ENCODE data around the gene VSIG8. TPM values are rescaled to one million over a fixed set of nuclear protein-coding genes. Genes with fewer than 3 reads are reported as not detected.
A peak's percentile ranks its signal among the peaks of the same experiment; 100 is the strongest.

VSIG8 gene
- total RNA-seq, 1 experiment from 2014 or later: not detected

GRCh38 chr1:159873530-159874143, 11.2 kb upstream of the VSIG8 start:
- Mint-ChIP-seq H3K36me3 (ENCODE audit: insufficient read depth, unreplicated experiment) (no peaks in the 10 kb centered on the region), H3K27ac (ENCODE audit: unreplicated experiment) (no peak overlapping the region), H3K4me1 (ENCODE audit: low read depth, unreplicated experiment) (no peaks in the 10 kb centered on the region), H3K9me3 (ENCODE audit: unreplicated experiment) (no peaks in the 10 kb centered on the region), H3K4me3 (ENCODE audit: unreplicated experiment) (no peak overlapping the region), H3K27me3 (ENCODE audit: insufficient read depth, unreplicated experiment) (no peaks in the 10 kb centered on the region)
- TF ChIP-seq CTCF (IDR thresholded peaks at IDR 0.05; ENCODE audit: insufficient read depth in 1 of 2, low read depth in 1 of 2, low read length in 1 of 2, severe bottlenecking in 1 of 2, unreplicated experiment in 1 of 2): no peak
- no peaks in the 10 kb centered on the region for H3K27me3 ChIP-seq (replicated peaks; ENCODE audit: control insufficient read depth, insufficient read depth, low read length)
- DNase-seq: no peak
- no peaks in the 10 kb centered on the region for H3K36me3 ChIP-seq (ENCODE audit: control insufficient read depth, insufficient read depth, low read length)
- H3K4me3 ChIP-seq (ENCODE audit: low read depth, low read length): no peak overlapping the region
- intact Hi-C loops (cut with micrococcal nuclease; ENCODE audit: unreplicated experiment): no loop called here
- ChIA-PET POLR2A (no interaction called here), CTCF (interaction anchor here (1.0 to 1.6 kb wide), 2 partner anchors 20 to 134 kb away, joined by 3 to 5 read pairs; no protein-coding TSS in a partner anchor)
- BruUV-seq (replicated peaks): no TSS peak
- no peaks in the 10 kb centered on the region for H3K9me3 ChIP-seq
- no peaks in the 10 kb centered on the region for H3K4me1 ChIP-seq

GRCh38 chr1:159872891-159873290, 10.4 kb upstream of the VSIG8 start:
- Mint-ChIP-seq H3K27ac (ENCODE audit: unreplicated experiment) (no peak overlapping the region), H3K36me3 (ENCODE audit: insufficient read depth, unreplicated experiment) (no peaks in the 10 kb centered on the region), H3K27me3 (ENCODE audit: insufficient read depth, unreplicated experiment) (no peaks in the 10 kb centered on the region), H3K4me3 (ENCODE audit: unreplicated experiment) (no peak overlapping the region), H3K9me3 (ENCODE audit: unreplicated experiment) (no peaks in the 10 kb centered on the region), H3K4me1 (ENCODE audit: low read depth, unreplicated experiment) (no peaks in the 10 kb centered on the region)
- intact Hi-C loops (cut with micrococcal nuclease; ENCODE audit: unreplicated experiment): no loop called here
- TF ChIP-seq CTCF (IDR thresholded peaks at IDR 0.05; ENCODE audit: insufficient read depth in 1 of 2, low read depth in 1 of 2, low read length in 1 of 2, severe bottlenecking in 1 of 2, unreplicated experiment in 1 of 2): no peak
- Histone ChIP-seq H3K4me1 (no peaks in the 10 kb centered on the region), H3K9me3 (no peaks in the 10 kb centered on the region), H3K36me3 (ENCODE audit: control insufficient read depth, insufficient read depth, low read length) (no peaks in the 10 kb centered on the region), H3K4me3 (ENCODE audit: low read depth, low read length) (no peak overlapping the region), H3K27me3 (replicated peaks; ENCODE audit: control insufficient read depth, insufficient read depth, low read length) (no peaks in the 10 kb centered on the region)
- DNase-seq: peak in 1 of 2 experiments; percentile 47
- ChIA-PET CTCF (interaction anchor here (1.0 to 1.6 kb wide), 2 partner anchors 20 to 135 kb away, joined by 3 to 5 read pairs; no protein-coding TSS in a partner anchor), POLR2A (interaction anchor here (0.6 kb wide), 1 partner anchor 176 kb away, joined by 3 read pairs; no protein-coding TSS in a partner anchor)
- BruUV-seq (replicated peaks): no TSS peak

GRCh38 chr1:159870704-159871103, 8.2 kb upstream of the VSIG8 start:
- intact Hi-C loops (cut with micrococcal nuclease; ENCODE audit: unreplicated experiment): no loop called here
- Histone ChIP-seq H3K9me3 (no peaks in the 10 kb centered on the region), H3K27me3 (replicated peaks; ENCODE audit: control insufficient read depth, insufficient read depth, low read length) (no peaks in the 10 kb centered on the region), H3K4me3 (ENCODE audit: low read depth, low read length) (no peak overlapping the region), H3K4me1 (no peaks in the 10 kb centered on the region), H3K36me3 (ENCODE audit: control insufficient read depth, insufficient read depth, low read length) (no peaks in the 10 kb centered on the region)
- POLR2A ChIA-PET: no interaction called here
- no peak for DNase-seq
- Mint-ChIP-seq H3K27ac (ENCODE audit: unreplicated experiment) (no peak overlapping the region), H3K9me3 (ENCODE audit: unreplicated experiment) (no peaks in the 10 kb centered on the region), H3K27me3 (ENCODE audit: insufficient read depth, unreplicated experiment) (no peaks in the 10 kb centered on the region), H3K4me3 (ENCODE audit: unreplicated experiment) (no peak overlapping the region), H3K4me1 (ENCODE audit: low read depth, unreplicated experiment) (no peaks in the 10 kb centered on the region), H3K36me3 (ENCODE audit: insufficient read depth, unreplicated experiment) (no peaks in the 10 kb centered on the region)
- CTCF ChIA-PET: no interaction called here
- no peak for TF ChIP-seq CTCF (IDR thresholded peaks at IDR 0.05; ENCODE audit: insufficient read depth in 1 of 2, low read depth in 1 of 2, low read length in 1 of 2, severe bottlenecking in 1 of 2, unreplicated experiment in 1 of 2)
- no TSS peak for BruUV-seq (replicated peaks)

Data from Caco-2 (cell line).